Parathyroid adenoma (tissue), 2 donors: ENCODE measurements around the gene ADSS1.

Source experiments
- H2AFZ ChIP-seq: fragments of 300-600 bp; sonication (generic); one replicate; pipeline ENCODE4 v1.7.0; 2017; ENCODE audit warnings: antibody characterized with exemption, mild to moderate bottlenecking
- H3K27ac ChIP-seq: fragments of 300-600 bp; sonication (generic); one replicate; pipeline ENCODE4 v1.7.0; 2017
- H3K27me3 ChIP-seq: fragments of 300-600 bp; sonication (generic); one replicate; pipeline ENCODE4 v1.7.0; 2017; ENCODE audit warnings: low read length; ENCODE audit not compliant: control insufficient read depth, insufficient read depth
- H3K36me3 ChIP-seq: fragments of 300-600 bp; sonication (generic); one replicate; pipeline ENCODE4 v1.7.0; 2017; ENCODE audit warnings: low read length; ENCODE audit not compliant: control insufficient read depth, insufficient read depth
- H3K4me1 ChIP-seq: fragments of 300-600 bp; sonication (generic); one replicate; pipeline ENCODE4 v1.7.0; 2017; ENCODE audit warnings: control low read depth
- H3K4me2 ChIP-seq: fragments of 300-600 bp; sonication (generic); one replicate; pipeline ENCODE4 v1.7.0; 2017; ENCODE audit warnings: low read length
- H3K4me3 ChIP-seq: fragments of 300-600 bp; sonication (generic); one replicate; pipeline ENCODE4 v1.7.0; 2017; ENCODE audit warnings: low read depth, low read length
- H3K79me2 ChIP-seq: fragments of 300-600 bp; sonication (generic); one replicate; pipeline ENCODE4 v1.7.0; 2017; ENCODE audit warnings: control low read depth
- H3K9ac ChIP-seq: fragments of 300-600 bp; sonication (generic); one replicate; pipeline ENCODE4 v1.7.0; 2017; ENCODE audit warnings: mild to moderate bottlenecking
- H3K9me3 ChIP-seq: fragments of 300-600 bp; sonication (generic); one replicate; pipeline ENCODE4 v1.7.0; 2017; ENCODE audit warnings: low read length; ENCODE audit not compliant: control insufficient read depth
- CTCF ChIP-seq: fragments of 300-600 bp; sonication (generic); IDR thresholded peaks from one replicate; pipeline ENCODE4 v1.7.0; 2017; ENCODE audit warnings: antibody characterized with exemption, mild to moderate bottlenecking
- donor health status: primary hyperparathyroidism.

The ADSS1 gene

GRCh38 chr14:104766863-104767633 is 43.0 kb downstream of the ADSS1 start:
- Histone ChIP-seq H3K4me1 (peaks cover 5% of the 10 kb centered on the region), H3K9ac (no peak overlapping the region), H3K27ac (no peak overlapping the region), H2AFZ (no peak overlapping the region), H3K27me3 (no peaks in the 10 kb centered on the region), H3K4me2 (no peak overlapping the region), H3K4me3 (no peak overlapping the region), H3K9me3 (no peaks in the 10 kb centered on the region), H3K36me3 (no peaks in the 10 kb centered on the region), H3K79me2 (no peaks in the 10 kb centered on the region)
- no peak for TF ChIP-seq CTCF

DNA sequence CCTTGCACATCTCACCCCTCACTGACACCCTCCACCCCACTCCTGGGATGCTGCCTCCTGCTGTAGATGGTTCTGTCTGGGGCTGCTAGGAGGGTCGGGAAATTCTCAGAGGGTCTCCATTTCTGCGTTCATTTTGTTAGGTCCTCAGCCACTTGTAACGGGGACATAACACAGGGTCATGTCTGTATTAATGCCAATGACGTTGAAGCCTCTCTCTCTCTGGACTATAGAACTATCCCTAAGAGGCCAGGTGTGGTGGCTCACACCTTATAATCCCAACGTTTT is 43.5 kb downstream of the ADSS1 start:
- Histone ChIP-seq H3K4me2 (no peak overlapping the region), H3K9ac (no peak overlapping the region), H3K79me2 (no peaks in the 10 kb centered on the region), H2AFZ (no peak overlapping the region), H3K36me3 (no peaks in the 10 kb centered on the region), H3K9me3 (no peaks in the 10 kb centered on the region), H3K27ac (no peak overlapping the region), H3K4me3 (no peak overlapping the region), H3K27me3 (no peaks in the 10 kb centered on the region), H3K4me1 (peaks cover 5% of the 10 kb centered on the region)
- no peak for TF ChIP-seq CTCF

DNA sequence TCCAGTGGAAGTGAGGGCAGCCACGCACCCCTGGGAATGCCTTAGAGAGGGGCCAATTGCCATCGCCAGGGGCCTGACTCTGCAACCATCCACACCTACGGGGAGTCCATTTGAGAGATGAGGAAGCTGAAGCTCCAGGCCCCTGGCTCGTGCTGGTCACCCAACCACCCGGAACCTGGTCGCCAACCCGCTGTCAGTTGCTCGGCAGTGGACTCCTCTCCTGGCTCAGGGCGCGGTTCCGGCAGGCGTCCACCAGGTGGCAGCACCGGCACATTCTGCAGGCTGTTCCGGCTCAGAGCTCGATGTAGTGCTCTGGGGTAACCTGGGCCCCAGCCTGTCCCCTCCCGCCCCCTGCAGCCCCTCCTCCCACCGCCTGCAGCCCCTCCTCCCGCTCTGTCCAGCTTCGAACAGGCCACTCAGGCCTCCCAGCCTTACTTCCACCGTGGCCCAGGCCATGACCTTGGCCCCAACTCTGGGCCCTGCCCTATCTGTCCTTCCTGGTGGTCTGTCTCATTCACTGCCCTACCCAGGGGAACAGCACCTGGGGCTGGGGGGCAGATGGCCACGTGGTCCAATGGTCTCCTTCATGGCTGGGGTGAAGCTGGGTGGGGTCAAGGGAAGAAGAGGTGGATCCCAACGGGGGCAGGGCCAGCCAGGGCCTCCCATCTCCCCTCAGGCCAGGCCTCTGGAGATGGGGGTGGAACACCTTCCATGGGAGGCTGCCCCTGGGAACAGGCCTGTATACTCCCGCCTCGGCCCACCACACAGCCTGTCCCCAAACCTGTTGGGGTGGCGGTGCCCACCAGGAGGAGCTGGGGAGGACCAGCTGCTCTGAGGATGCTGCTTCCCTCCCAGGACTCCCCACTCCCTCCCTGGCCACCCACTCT is 44.7 kb downstream of the ADSS1 start:
- Histone ChIP-seq H3K36me3 (no peaks in the 10 kb centered on the region), H3K27ac (no peak overlapping the region), H3K9me3 (no peaks in the 10 kb centered on the region), H3K79me2 (no peaks in the 10 kb centered on the region), H3K4me3 (no peak overlapping the region), H3K27me3 (no peaks in the 10 kb centered on the region), H3K4me2 (no peak overlapping the region), H3K4me1 (peaks cover 5% of the 10 kb centered on the region), H3K9ac (no peak overlapping the region), H2AFZ (peak overlapping the region; percentile 11)
- peak; percentile 86 for TF ChIP-seq CTCF

GRCh38 chr14:104769324-104770071 is 45.5 kb downstream of the ADSS1 start:
- Histone ChIP-seq H3K4me2 (no peak overlapping the region), H3K9me3 (no peaks in the 10 kb centered on the region), H2AFZ (no peak overlapping the region), H3K27me3 (no peaks in the 10 kb centered on the region), H3K27ac (no peak overlapping the region), H3K4me1 (peaks cover 5% of the 10 kb centered on the region), H3K9ac (no peak overlapping the region), H3K79me2 (no peaks in the 10 kb centered on the region), H3K4me3 (no peak overlapping the region), H3K36me3 (no peaks in the 10 kb centered on the region)
- TF ChIP-seq CTCF, result no peak
